ENCODE results near the gene TYRO3.

GRCh38 chr15:41546851-41547786, 11.9 kb upstream of the TYRO3 start:
- TF ChIP-seq POLR2A (IDR thresholded peaks at IDR 0.05) (no peak), CTCF (IDR thresholded peaks at IDR 0.05) (no peak)
